SIG-M5 treated with dmso at 0.1 percent for 504 hours (cell line): ENCODE results near the gene SNW1.
A peak's percentile ranks its signal among the peaks of the same experiment; 100 is the strongest.
"Not testable (repeated sequence)": the region's sequence is repeated elsewhere in the genome, so short reads cannot be mapped to it uniquely, and the experiment has no call there.

ENCODE experiments used
- DNase-seq: peaks from one replicate; lab custom pipeline; 2025; ENCODE audit not compliant: unreplicated experiment; lab: John Stamatoyannopoulos, UW

SNW1 gene

DNA sequence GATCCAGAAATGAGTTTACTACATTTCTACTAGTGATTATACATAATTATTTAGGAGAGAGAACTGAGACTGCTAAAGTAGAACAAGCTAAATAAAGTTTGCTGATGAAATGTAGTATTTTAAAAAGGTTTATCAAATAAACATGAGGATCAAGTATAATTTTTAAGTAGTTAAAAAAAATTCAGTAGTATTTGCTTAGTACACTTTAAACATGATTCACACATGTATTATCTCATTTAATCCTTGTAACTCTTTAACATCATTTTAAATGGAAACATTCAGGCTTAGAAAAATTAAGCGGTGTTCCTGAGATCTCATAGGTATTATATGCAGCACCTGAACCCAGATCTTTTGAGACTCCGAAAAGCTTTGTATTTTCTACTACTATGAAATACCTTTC, 8.7 kb downstream of the SNW1 start:
- no peak for DNase-seq

DNA sequence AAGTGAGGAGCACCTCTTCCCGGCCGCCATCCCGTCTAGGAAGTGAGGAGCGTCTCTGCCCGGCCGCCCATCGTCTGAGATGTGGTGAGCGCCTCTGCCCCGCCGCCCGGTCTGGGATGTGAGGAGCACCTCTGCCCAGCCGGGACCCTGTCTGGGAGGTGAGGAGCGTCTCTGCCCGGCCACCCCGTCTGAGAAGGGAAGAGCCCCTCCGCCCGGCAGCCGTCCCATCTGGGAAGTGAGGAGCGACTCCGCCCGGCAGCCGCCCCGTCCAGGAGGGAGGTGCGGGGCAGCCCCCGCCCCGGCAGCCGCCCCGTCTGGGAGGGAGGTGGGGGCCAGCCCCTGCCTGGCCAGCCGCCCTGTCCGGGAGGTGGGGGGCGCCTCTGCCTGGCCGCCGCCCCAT, 13.5 kb downstream of the SNW1 start:
- not testable (repeated sequence) for DNase-seq

DNA sequence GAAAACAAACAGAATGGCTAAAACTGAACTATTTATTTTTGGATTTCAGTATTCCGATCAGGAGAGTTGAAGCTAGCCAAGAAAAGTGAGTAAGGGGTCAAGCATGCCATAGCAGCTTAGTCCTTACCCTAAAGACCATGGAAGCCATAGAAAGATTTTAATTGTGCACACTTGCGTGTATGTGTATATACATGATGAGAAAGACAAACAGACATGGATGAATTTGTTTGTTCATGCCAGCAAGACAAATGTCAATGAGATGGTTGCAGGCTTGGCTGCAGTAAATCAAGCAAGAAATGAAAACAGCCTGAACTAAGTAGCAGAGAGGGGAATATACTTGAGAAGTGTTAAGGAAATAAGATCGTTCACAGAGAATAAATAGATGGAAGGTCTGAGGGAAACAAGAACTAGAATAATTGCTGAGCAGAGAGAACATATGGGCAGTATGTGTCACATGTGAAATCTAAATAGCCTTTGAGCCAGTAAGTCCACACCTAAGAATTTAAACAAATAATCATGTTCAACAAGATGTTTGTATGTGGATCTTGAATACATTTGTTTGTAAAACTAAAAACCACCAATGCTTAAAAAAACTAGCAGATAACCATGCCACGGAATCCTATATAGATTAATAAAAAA, 14.8 kb downstream of the SNW1 start:
- DNase-seq = no peak

DNA sequence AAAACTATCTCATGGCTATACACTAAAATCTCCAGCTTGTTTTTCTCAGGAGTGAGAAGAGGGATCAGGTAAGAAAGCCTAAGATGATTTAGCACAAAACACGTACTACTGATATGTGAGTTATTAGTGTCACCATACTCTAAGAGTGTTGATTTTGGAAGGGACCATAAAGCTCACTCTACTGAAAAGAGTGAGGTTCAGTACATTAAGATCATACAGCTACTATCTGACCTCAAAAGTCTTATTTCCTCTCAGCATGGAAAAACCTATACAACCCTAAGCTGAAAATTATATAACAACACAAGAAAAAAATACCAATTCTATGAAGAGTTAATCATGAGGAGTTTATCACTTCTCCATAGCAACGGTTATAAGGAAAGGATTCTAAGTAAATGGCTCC, 19.5 kb downstream of the SNW1 start:
- no peak for DNase-seq

DNA sequence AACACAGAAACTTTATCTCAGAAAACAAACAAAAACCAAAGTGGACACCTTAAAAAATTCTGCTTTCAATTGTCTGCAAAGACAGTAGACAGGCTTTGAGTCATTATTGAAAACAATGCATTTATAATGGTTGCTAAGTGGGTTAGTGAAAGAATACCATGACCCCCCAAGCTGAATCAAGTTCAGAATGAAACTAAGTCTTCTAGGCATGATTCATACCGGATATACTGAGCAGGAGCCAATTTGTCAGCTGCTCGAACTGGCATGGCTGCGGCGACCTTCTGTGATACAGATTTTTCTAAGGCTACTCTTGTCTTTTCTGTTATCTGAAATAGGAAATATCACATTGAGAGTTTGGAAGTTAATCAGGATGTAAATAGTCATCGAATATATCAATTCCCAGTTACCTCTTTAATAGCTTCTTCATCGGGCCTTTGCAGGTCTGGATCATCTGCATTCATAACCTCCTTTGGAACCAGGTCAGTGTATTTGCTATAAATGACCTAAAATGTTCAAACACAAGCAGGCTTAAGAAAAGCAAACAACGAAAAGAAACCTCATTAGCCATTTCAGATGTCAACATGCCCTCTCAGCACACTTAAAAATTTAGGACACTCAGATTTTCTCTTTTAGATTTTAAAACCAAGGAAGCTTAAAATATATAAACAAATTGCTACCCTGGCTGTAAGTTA, 22.3 kb downstream of the SNW1 start:
- DNase-seq = no peak

DNA sequence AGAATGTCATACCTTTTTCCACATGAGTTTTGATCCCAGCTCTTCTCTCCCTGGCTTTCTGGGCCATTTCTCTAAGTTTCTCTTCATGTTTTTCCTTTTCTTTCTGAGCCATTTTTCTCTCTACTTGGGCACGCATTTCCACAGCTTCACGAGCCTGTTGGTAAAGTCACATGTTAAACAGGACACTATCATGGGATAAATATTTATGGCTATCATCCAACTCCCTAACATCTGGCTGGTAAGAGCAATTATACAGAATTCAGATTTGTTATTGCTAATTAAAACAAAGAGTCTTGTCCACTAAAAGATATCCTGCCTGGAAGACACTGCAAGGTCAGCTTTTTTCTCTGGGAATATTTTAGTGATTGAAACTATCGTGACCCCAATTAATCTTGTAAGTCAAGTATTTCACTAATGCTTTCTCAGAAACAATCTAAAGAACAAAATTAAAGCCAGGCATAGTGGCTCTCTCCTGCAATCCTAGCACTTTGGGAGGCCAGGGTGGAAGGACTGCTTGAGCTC, 29.9 kb downstream of the SNW1 start:
- DNase-seq = no peak

DNA sequence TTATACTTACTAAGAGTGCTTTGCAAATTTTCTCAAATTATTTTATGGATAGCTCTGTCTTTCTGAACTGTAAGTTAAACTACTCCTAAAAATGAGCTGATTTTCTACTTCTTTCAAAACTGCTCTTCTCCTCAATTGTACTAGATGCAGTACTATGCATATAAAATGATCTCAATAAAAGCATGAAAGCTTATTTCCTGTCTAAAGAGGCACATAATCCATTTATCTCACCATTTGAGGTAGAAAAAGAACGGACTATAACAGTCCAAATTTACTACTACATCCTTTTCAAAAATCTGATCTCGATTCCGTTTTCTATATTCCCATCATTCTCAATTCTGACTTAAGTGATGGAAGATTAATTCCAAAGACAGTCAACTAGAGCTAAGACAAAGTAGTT, 38.7 kb downstream of the SNW1 start:
- no peak for DNase-seq

DNA sequence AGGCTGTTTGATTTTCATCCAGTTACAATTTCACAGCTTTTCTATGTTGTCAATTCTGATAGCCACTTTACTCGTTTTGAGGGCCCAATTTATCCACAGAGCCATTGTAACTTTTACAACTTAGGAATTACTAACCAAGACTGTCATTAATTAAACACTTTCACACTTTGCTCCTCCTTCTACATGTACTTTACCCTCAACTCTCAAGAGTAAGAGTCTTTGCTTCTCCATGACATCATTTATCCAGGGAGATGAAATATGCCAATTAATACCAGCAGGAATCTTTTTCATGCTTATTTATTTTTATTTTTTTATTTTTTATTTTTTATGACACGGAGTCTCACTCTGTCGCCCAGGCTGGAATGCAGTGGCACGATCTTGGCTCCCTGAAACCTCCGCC, 39.5 kb downstream of the SNW1 start:
- DNase-seq = no peak

DNA sequence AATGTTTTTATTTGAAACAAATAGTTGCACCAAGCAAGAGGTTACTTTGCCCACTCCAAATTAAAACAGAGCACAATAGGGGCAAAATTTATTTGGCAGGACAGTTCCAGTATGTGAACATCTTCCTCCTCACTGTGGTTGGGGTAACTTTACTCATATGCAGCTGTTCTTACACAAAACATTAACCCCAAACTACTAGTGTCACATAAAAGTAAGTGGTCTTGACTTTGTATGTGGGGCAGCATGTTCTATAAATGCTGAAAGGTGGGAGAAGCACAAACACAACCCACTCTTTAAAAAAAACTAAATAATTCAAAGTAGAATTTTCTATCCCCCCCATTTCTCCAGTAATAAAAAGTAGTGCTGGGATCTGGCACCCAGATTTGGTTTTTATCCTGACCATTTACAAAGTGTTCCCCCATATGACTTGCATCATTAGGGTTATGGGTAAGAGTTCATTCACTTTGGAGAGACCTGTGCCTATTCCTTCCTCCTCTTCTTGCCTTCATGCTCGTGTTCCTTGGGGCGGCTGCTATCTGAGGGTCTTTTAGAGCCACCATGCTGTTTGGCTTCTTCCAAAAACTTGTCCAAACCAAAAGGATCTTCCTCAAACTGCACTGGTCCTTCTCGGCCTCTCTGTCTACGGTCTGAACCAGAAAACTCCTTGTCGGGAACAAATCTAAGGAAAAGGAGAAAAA, 43.2 kb downstream of the SNW1 start:
- DNase-seq = no peak

DNA sequence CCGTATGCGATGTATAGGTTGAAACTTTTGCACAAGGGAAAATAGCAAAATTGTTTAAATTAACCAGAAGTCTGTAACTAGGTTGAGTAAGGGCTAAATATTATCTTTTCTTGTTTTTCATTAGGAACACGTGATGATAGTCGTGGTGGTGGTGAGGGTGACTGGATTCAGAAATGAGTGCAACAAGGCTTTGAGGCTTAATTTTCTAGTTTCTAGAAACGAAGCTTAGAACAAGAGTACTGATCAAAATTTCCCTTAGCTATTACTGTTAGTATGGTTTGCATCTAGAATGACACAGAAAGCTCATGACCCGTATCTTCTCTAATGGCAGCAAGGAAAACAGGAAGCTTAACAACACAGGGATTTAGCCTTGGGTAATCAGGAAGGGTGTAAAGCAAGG, 46.0 kb downstream of the SNW1 start:
- DNase-seq = no peak

DNA sequence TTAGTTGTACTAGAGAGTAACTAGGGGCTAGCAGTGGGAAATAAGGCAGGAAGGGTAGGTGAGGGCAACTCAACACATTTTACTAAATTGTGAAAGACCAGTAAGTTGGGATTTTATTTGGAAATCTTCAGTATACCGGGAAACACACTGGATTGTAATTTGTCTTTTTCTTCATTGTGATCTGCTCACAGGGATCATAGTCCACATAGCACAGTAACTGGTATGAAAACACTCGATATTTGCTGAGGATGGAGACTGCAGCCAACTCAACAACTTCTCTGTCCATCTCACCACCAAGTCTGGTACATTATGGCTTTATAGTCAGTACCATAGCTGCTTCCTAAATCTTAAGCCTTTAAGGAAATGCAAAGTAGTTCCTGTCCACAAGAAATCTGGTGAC, 50.6 kb downstream of the SNW1 start:
- DNase-seq = no peak

DNA sequence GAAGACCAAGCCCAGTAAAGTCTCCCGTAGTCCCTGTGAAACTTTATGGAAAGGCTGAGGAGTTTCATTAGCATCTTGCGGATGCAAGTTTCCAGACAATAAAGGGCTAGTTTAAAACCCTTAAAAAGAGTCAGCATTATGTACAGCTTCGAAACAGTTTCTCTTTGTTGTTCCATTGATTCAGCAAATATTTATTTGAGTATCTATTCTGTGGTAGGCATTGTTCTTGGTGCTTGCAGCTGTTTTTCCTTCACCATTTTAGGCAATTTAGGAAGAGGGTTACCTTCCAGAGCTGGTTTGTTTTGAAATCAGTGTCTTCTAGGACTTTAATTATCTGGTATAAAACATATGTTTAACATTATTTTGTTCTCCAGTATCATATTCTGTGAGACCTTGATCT, 51.5 kb downstream of the SNW1 start:
- no peak for DNase-seq

DNA sequence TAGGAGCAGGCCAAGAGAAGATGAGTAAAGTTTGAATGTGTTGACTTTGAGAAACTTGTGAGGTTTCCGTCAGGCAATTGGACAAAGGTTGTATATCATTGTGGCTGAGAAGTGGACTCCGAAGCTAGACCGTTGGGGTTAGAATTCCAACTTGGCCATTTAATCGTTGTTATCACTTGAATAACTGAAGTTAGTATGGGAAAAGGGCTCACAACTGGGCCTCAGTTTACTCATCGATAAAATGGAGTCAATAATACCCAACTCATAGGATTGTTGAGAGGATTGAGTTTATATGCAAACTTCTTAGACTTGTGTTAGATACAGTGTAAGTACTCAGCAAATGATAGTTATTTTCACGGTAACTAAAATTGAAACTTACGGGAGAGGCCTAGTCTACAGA, 52.2 kb downstream of the SNW1 start:
- no peak for DNase-seq

DNA sequence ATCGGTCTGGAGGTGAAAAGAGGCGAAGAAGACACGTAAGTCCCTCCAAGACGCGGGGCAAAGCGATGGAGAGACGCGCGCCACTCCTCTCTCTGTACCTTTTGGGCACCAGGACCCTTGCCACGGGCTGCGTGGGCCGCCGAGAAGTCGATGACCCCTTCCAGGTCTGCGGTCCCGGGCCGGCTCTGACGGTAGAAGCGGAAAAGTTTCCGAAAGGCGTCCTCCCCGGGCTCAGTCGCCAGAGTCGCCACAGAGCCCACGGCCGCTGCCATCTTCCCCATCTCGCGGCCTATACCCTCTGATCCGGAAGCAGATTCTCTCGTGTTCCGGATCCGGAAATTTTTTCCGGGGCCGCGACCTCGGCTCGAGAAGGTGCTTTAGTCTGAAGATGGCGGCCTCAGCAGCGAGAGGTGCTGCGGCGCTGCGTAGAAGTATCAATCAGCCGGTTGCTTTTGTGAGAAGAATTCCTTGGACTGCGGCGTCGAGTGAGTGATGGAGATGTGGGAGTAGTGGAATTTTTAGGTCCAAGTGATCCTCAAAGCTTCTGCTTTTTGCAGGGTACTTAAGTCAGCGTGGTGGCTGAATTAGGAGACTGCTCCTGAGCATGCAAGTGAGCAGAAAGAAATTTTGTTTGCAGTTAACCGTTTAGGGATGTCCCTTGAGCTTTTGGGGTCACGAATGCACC, 53.1 kb downstream of the SNW1 start, which contains the start of the genes ALKBH1 and SLIRP:
TSS of gene ALKBH1 (minus strand) at position 300 of the 685 bp plus-strand sequence. CDS start at position 281, 19 bp downstream.
TSS of gene SLIRP (plus strand) at position 380 of the 685 bp plus-strand sequence. CDS start at position 389, 9 bp downstream.
- DNase-seq = peak; percentile 84

DNA sequence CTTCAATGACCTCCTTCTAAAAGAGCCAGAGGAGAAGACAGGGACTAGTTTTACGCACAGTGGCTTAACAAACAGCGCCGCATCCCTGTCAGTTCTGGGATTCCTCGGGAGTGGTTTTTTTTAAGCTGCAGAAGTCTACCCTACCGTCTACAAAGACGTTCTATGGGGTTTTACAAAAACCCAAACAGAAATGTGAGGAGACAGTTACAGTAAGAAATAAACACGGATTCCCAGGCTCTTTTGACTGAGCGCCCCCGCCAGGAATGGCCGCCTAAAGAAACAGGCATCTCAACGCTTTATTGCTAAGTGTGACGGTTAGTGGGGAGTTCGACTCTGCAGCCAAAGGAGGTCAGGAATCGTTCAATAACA, 53.6 kb downstream of the SNW1 start:
- peak; percentile 37 for DNase-seq

DNA sequence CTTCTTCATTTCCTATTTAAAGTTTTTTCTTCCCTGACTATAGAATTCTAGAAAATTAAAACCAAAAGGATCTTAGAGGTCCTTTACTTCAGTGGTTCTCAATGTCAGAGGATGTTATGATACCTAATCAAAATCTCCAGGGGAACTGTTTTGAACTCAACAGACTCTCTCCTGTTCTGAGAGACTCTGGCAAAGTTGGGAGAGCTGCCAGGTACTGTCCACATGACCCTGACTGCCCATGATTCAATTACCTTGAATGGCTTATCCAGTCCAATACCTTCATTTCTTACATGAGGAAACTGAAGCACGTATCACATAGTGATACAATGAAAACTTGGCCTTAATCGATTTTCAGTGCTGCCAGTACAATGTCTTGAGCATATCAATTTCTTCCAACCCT, 69.7 kb downstream of the SNW1 start:
- DNase-seq = no peak

DNA sequence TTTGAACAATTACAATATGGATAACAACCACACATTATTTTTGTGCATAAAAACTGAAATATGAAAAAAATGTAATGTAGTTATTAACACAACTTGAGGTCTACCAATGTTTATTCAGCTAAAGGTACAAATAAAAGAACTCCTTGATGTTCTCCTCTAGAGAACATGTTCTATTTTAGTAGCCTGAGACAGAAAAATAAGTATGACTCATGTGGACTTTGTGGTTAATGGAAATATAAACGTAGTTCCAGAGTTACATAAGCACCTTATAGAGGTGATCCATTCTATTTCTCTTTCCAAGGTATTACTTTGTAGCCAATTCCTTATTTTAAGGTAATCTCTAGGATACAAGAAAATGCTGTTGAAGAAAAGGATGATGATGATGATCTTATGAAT, 78.8 kb downstream of the SNW1 start:
- no peak for DNase-seq

DNA sequence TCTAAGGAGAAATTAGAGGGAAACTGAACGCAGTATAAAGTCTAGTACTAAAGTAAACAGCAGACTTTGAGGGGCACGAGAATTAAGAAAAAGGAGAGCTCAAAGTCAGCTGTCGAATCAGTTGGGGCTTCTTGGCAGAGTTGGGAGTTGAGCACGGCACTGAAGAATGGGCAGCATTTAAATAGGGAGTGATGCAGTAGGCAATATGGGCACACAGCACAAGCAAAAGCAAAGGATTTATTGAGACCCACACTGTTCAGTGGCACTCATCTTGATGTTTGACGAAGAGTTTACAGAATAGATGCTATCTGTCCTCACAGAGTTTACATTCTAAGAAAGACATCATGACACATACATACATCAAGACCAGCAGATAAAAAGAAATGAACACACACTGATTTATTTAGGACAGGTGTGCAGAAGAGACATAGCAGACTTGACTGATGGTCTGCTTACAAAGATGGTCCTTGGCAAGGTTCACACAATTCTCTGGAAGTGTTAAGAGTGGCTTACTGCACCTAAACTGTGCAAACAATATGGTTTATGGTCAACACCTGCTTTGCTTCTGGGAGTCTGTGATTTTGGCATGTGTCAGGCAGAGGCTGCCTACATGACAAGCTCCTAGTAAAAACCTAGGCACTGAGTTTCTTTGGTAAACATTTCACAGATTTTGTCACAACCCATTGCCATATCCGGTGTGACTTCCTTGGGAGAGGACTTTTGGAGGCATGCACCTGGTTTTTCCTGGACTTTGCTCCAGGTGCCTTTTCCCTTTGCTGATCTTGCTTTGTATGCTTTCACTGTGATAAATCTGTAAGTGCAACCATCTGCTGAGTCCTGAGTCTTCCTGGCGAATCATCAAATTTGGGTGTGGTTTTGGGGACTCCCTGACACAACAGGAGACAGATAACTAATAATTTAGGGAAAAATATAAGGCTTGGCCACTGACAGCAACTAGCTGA, 79.5 kb downstream of the SNW1 start:
- no peak for DNase-seq

DNA sequence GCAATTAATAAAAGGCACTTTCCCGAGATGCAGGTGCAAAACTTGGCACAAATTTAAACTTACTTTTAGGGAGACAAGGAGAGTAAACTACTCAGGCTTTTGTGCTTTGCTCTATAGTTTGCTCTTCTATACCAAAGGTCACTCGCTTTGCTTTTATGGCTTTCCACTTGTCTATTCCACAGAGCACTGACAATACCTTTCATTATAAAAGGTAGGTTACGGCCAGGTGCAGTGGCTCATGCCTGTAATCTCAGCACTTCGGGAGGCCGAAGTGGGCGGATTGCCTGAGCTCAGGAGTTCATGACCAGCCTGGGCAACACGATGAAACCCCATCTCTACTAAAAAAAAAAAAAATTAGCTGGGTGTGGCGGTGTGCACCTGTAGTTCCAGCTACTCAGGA, 86.0 kb downstream of the SNW1 start:
- DNase-seq = no peak

DNA sequence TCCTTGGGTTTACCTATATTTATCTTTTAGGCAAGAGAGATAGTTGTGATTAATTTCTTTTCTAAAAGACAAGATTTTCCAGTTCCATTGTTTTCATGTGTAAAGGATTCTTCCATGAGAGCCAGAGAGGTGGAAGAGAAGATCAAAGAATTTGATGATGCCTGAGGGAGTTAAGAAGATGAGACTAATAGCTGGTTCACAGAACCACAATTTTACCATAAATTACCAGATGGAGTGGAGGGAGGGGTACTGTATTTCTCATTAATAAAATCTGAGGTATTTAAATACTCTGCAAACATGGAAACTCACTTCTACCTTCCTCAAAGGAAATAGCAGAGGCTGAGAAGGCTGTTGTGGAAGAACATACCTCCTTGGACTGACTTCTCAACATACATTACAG, 87.8 kb downstream of the SNW1 start:
- no peak for DNase-seq
